HG03139 (cell line): ENCODE data around the gene KRTAP12-4.
"Not testable (repeated sequence)": the region's sequence is repeated elsewhere in the genome, so short reads cannot be mapped to it uniquely, and the experiment has no call there.

ENCODE experiments used
- ATAC-seq: cut with Tn5 transposase; IDR thresholded peaks from one replicate; pipeline ENCODE4 v1.9.1; 2021; ENCODE audit not compliant: unreplicated experiment

The KRTAP12-4 gene

GRCh38 chr21:44657635-44658540 lies 3.4 kb upstream of the KRTAP12-4 start, which contains the start of gene KRTAP12-3:
KRTAP12-3 (plus strand) TSS chr21:44657932; CDS start chr21:44657980, 48 bp downstream.
- ATAC-seq = no peak

GRCh38 chr21:44656868-44657267 lies 2.4 kb upstream of the KRTAP12-4 start:
- ATAC-seq = no peak

GRCh38 chr21:44653656-44654575 lies 543 bp downstream of the KRTAP12-4 start:
- ATAC-seq = no peak

- ATAC-seq = no peak
These were observed 1.3 kb downstream of the KRTAP12-4 start for GRCh38 chr21:44653123-44653522.

GRCh38 chr21:44650973-44651675 lies 3.3 kb downstream of the KRTAP12-4 start:
- no peak for ATAC-seq

- no peak for ATAC-seq
These were observed 4.0 kb downstream of the KRTAP12-4 start for GRCh38 chr21:44650265-44650972.

GRCh38 chr21:44649521-44650100 lies 4.8 kb downstream of the KRTAP12-4 start:
- ATAC-seq = no peak

- ATAC-seq = no peak
These were observed 5.7 kb downstream of the KRTAP12-4 start for GRCh38 chr21:44648557-44649311.

- no peak for ATAC-seq
These were observed 7.3 kb downstream of the KRTAP12-4 start for GRCh38 chr21:44647222-44647552.

- ATAC-seq = not testable (repeated sequence)
These were observed 7.9 kb downstream of the KRTAP12-4 start, which contains the start of gene KRTAP10-11 for GRCh38 chr21:44646366-44647221. KRTAP10-11 (plus strand) TSS chr21:44646414; CDS start chr21:44646459, 45 bp downstream.

- ATAC-seq = no peak
These were observed 9.6 kb downstream of the KRTAP12-4 start for GRCh38 chr21:44644878-44645277.

- ATAC-seq = no peak
These were observed 10.6 kb downstream of the KRTAP12-4 start for GRCh38 chr21:44643741-44644310.

- ATAC-seq = no peak
These were observed 13.7 kb downstream of the KRTAP12-4 start for GRCh38 chr21:44640761-44641160.

GRCh38 chr21:44639331-44639655 lies 15.2 kb downstream of the KRTAP12-4 start:
- no peak for ATAC-seq

- ATAC-seq = not testable (repeated sequence)
These were observed 15.7 kb downstream of the KRTAP12-4 start for GRCh38 chr21:44638506-44639330.

- not testable (repeated sequence) for ATAC-seq
These were observed 16.6 kb downstream of the KRTAP12-4 start for GRCh38 chr21:44637851-44638348.
